ENCODE measurements around the gene CCAR1. TPM values are rescaled to one million over a fixed set of nuclear protein-coding genes. Genes with fewer than 3 reads are reported as not detected.

The CCAR1 gene
- total and polyA plus RNA-seq, 2 of the 13 experiments (the other 11 are each of a cell fraction or from before 2014, with no cell fraction given) = 74.5 to 81.6 TPM

GRCh38 chr10:68720793-68721672, at the start of gene CCAR1 (continued):
- TF ChIP-seq, protein P1, sequence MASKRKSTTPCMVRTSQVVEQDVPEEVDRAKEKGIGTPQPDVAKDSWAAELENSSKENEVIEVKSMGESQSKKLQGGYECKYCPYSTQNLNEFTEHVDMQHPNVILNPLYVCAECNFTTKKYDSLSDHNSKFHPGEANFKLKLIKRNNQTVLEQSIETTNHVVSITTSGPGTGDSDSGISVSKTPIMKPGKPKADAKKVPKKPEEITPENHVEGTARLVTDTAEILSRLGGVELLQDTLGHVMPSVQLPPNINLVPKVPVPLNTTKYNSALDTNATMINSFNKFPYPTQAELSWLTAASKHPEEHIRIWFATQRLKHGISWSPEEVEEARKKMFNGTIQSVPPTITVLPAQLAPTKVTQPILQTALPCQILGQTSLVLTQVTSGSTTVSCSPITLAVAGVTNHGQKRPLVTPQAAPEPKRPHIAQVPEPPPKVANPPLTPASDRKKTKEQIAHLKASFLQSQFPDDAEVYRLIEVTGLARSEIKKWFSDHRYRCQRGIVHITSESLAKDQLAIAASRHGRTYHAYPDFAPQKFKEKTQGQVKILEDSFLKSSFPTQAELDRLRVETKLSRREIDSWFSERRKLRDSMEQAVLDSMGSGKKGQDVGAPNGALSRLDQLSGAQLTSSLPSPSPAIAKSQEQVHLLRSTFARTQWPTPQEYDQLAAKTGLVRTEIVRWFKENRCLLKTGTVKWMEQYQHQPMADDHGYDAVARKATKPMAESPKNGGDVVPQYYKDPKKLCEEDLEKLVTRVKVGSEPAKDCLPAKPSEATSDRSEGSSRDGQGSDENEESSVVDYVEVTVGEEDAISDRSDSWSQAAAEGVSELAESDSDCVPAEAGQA (IDR thresholded peaks at IDR 0.05; ENCODE audit: low read depth) = peak; percentile 85
- TF ChIP-seq, protein P1 (CRISPR knock-in tag; IDR thresholded peaks at IDR 0.05; ENCODE audit: borderline replicate concordance) = no peak
- TF ChIP-seq ZNF607 (CRISPR knock-in tag; IDR thresholded peaks at IDR 0.05; ENCODE audit: borderline replicate concordance) = no peak; the same call in none of the 2 replicates
- TF ChIP-seq MAFK (conservative IDR thresholded peaks at IDR 0.05 in 1 of 2, IDR thresholded peaks at IDR 0.05 in 1 of 2; ENCODE audit: low read length in 2 of 2) = peak in 1 of 2 experiments; percentile 23; a peak in 1 of 4 replicates
- no peak for TF ChIP-seq ZBTB3 (CRISPR knock-in tag; IDR thresholded peaks at IDR 0.05; ENCODE audit: borderline replicate concordance, low read depth)
- no peak for TF ChIP-seq ZNF207 (IDR thresholded peaks at IDR 0.05; ENCODE audit: borderline replicate concordance)
- TF ChIP-seq FOXA1 (IDR thresholded peaks at IDR 0.05) = no peak
- TF ChIP-seq FOXA1 (CRISPR knock-in tag; IDR thresholded peaks at IDR 0.05) = no peak
- no peak for TF ChIP-seq MAFF (IDR thresholded peaks at IDR 0.05; ENCODE audit: low read depth, low read length)
- no peak for TF ChIP-seq NR1H2 (CRISPR knock-in tag; IDR thresholded peaks at IDR 0.05; ENCODE audit: borderline replicate concordance, low read depth)
- 0 out of 2 replicates have a peak, but pooled peaks have one; percentile 15 for TF ChIP-seq ZNF589 (CRISPR knock-in tag; conservative IDR thresholded peaks at IDR 0.05)
- TF ChIP-seq ELF1 (CRISPR knock-in tag; IDR thresholded peaks at IDR 0.05) = peak; percentile 60; the same call in 1 of the 2 replicates
- no peak for TF ChIP-seq SYNCRIP (IDR thresholded peaks at IDR 0.05; ENCODE audit: insufficient read depth, low read depth, low read length)
- TF ChIP-seq, protein P2, sequence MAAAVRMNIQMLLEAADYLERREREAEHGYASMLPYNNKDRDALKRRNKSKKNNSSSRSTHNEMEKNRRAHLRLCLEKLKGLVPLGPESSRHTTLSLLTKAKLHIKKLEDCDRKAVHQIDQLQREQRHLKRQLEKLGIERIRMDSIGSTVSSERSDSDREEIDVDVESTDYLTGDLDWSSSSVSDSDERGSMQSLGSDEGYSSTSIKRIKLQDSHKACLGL (CRISPR knock-in tag; IDR thresholded peaks at IDR 0.05) = peak; percentile 31; the same call in 1 of the 2 replicates
- TF ChIP-seq, protein P3, sequence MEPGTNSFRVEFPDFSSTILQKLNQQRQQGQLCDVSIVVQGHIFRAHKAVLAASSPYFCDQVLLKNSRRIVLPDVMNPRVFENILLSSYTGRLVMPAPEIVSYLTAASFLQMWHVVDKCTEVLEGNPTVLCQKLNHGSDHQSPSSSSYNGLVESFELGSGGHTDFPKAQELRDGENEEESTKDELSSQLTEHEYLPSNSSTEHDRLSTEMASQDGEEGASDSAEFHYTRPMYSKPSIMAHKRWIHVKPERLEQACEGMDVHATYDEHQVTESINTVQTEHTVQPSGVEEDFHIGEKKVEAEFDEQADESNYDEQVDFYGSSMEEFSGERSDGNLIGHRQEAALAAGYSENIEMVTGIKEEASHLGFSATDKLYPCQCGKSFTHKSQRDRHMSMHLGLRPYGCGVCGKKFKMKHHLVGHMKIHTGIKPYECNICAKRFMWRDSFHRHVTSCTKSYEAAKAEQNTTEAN (CRISPR knock-in tag; conservative IDR thresholded peaks at IDR 0.05) = peak; percentile 73
- no peak for TF ChIP-seq CENPT (CRISPR knock-in tag; IDR thresholded peaks at IDR 0.05; ENCODE audit: low read depth)
- TF ChIP-seq ATM (IDR thresholded peaks at IDR 0.05; ENCODE audit: borderline replicate concordance) = no peak
- TF ChIP-seq, protein P4, sequence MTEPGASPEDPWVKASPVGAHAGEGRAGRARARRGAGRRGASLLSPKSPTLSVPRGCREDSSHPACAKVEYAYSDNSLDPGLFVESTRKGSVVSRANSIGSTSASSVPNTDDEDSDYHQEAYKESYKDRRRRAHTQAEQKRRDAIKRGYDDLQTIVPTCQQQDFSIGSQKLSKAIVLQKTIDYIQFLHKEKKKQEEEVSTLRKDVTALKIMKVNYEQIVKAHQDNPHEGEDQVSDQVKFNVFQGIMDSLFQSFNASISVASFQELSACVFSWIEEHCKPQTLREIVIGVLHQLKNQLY (CRISPR knock-in tag; IDR thresholded peaks at IDR 0.05) = 0 out of 2 replicates have a peak, but pooled peaks have one; percentile 38
- TF ChIP-seq KLF6 (CRISPR knock-in tag; IDR thresholded peaks at IDR 0.05) = peak; percentile 57; the same call in 1 of the 2 replicates
- TF ChIP-seq BHLHE40 (IDR thresholded peaks at IDR 0.05; ENCODE audit: low read length) = peak; percentile 84
- peak; percentile 92 for TF ChIP-seq POLR2G (IDR thresholded peaks at IDR 0.05; ENCODE audit: low read depth, low read length)

Measured in HepG2 (cell line).